Islet precursor cell (in vitro differentiated cells): ENCODE data around the gene RRP7A.
"Not testable (repeated sequence)": the region's sequence is repeated elsewhere in the genome, so short reads cannot be mapped to it uniquely, and the experiment has no call there.

Experiments used
- DNase-seq: peaks from one replicate; pipeline ENCODE4 v3.0.0-alpha.2; 2018

The RRP7A gene

DNA sequence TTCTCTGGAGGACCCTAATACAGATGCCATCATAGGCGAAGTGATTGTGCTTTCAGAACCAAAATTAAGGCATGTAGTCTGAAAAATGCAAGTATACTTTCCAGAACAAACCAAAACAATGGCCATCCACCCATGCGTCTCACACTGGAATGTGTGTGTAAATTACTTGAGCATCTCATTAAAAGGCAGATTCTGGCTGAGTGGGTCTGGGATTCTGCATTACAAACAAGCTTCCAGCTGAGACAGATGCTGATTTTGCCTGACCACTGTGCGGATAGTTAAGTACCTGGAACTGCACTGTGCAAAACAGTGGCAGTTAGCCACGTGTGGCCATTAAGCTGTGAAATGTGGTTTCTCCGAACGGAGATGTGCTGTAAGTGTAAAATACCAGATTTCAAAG, 26.2 kb downstream of the RRP7A start:
- no peak for DNase-seq

DNA sequence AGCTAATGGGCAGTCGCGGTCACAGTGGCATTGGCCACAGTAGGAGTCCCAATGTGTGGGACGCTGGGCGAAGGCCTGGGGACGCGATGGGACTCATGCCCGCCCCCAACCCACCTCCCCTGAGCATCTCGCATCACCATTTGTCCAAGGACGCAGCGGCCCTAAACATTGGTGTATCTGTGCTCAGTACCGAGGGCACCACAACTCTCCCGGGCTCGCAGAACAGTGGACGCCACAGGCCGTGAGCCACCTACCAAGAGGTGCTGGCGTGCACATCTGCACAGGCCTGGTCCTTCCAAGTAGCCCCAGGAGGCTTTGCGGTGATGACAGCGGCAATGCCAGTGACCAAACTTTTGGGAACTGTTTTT, 27.3 kb downstream of the RRP7A start:
- DNase-seq = no peak

DNA sequence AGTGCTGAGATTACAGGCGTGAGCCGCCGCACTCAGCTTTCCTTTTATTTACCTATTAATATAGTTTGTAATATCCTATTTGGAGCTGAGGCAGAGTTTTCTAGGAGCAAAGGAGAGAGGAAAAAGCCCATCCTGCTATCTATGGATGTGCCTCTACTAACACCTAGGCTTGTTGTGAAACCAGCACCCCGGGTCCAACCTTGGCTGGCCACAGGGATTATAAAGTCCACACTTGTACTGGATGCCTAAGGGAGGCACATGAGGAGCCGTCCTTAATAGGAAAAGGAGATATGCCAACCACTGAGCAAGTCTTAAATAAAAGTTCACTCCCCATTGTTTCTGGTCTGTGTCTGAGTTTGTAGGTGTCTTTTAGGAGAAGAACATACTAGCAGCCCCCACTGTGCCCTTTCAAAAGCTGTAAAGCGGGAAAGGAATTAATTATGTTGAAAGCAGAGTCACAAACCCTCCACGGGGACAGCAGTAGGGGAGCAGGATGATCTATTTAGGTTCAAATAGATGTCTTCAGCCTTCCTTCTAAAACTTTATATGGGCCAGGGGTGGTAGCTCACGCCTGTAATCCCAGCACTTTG, 29.3 kb downstream of the RRP7A start:
- no peak for DNase-seq

DNA sequence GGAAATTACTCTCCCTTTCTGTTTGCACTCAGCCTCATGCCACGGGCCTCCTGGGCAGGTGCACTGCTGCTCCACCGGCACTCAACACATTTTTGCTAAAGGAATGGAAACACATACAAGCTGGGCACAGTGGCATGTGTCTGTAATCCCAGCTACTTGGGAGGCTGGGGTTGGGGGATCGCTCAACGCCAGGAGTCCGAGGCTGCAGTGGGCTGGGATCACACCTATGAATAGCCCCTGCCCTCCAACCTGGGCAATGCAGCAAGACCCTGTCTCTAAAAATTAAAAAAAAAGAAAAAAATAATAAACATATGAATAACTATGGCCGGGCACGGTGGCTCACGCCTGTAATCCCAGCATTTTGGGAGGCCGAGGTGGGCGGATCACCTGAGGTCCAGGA, 30.6 kb downstream of the RRP7A start:
- no peak for DNase-seq

DNA sequence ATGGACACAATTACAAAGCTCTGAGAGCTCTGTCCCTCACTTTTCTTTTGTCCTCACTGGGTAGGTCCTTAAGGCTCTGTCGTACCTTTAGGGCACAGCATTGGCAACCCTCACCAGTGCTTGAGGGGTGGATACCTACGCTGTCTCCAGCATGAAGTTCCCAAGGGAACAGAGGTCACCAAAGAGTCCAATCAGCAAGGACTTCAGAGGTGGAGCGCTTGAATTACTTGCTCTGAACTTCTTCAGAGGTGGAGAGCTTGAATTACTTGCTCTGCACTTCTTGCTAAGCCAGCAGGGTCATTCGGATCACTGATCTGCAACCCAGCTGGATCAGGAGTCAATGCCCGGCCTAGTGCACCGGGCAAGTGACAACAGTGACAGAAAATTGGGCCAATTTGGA, 35.1 kb downstream of the RRP7A start:
- no peak for DNase-seq

DNA sequence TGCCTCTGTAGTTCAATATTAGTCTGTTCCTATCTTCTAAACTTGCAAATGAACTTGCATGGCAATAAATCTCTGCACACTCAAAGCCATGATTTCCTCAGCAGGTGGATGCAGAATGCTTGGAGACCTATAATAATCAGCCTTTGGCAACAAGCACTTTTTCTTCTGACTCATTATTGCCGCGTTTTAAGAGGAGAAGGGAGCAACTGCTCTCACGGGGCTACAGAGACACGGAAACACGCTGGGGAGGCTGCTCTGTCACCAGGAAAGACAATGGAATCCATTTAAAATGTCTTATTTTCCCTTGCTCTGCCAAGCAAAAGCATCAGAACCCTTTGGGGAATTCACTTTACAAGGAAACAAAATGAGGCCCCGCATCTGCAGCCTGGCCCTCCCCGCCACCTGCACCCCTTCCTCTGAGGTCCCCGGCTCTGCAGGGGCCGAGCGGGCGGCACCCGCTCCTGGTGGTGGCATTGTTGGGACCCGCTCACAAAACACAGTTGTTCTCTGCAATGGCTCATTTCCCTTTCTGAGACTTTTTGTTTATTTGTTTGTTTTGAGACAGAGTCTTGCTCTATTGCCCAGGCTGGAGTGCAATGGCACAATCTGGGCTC, 35.9 kb downstream of the RRP7A start:
- DNase-seq = not testable (repeated sequence)

DNA sequence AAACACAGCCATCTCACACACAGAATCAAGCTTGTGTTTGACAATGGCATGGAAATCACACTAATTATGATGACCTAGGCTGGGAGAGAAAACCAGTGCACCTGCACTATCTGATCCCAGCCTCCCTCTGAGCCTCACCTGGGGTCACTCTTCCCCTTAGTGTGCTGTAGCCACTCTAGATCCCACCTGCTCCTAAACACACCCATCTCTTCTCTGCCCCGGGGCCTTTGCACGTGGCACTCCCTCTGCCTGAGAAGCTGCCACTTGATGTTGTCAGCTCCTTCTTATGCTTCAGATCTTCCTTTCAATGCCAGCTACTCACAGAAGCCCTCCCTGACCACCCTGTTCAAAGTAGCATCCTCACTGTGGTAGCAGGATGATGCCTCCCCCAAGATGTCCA, 44.5 kb downstream of the RRP7A start:
- no peak for DNase-seq

DNA sequence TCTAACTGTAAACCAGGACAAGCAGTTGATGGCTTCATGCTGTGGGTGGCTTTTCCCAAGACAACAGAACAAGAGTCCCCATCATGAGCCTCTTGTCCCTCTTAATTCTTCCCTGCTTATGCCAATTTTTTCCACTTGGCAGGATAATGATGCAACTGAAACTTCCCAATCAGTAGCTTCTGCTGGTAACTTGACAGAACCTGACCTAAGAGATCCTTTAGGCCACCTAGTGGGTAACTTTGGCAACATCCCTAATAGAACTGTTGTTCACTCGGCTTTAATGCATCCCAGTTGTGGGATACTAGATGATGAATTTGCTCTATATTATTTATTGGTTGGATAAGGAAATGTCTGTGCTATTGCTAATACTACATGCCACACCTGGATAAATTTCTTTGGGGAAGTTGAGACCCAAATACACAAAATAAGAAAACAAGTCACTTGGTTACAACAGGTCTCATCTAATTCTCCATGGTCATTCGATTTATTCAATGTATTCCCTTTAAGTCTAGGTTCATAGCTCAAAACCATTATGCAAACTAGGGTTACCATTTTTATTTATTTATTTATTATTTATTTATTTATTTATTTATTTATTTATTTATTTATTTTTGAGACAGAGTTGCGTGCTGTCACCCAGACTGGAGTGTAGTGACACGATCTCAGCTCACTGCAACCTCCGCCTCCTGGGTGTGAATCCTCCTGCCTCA, 46.0 kb downstream of the RRP7A start:
- no peak for DNase-seq

DNA sequence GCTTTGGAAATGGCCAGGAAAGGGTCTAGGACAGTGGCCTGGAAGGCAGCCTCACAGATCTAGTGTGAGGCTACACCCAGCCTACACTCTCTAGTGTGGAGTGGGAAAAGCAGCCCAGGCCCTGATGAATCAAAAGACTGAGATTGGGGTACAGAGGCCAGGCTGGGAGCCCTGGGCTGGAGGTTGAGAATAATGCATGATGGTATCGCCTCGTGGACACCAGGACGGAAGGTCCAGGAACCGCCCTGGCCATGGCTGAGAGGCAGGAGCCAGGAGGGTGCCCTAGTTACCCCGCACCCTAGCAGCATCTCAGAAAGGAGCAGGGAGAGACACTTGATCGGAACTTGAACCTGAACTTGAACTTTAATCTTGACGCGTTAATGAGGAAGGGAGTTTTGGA, 46.9 kb downstream of the RRP7A start:
- no peak for DNase-seq

DNA sequence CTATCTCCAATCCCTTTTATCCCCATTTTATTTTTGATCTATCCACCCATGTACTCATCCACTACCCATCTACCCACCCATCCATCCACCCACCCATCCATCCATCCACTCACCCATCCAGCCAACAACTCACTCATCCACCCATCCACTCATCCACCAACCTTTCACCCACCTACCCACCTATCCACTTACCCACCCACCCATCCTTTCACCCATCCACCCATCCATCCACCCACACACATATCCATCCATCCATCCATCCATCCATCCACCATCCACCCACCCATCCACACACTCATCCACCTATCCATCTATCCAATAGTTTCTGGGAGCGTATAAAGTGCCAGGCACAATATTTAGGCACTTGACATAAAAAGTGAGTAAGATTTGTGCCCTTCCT, 48.2 kb downstream of the RRP7A start:
- DNase-seq = no peak

DNA sequence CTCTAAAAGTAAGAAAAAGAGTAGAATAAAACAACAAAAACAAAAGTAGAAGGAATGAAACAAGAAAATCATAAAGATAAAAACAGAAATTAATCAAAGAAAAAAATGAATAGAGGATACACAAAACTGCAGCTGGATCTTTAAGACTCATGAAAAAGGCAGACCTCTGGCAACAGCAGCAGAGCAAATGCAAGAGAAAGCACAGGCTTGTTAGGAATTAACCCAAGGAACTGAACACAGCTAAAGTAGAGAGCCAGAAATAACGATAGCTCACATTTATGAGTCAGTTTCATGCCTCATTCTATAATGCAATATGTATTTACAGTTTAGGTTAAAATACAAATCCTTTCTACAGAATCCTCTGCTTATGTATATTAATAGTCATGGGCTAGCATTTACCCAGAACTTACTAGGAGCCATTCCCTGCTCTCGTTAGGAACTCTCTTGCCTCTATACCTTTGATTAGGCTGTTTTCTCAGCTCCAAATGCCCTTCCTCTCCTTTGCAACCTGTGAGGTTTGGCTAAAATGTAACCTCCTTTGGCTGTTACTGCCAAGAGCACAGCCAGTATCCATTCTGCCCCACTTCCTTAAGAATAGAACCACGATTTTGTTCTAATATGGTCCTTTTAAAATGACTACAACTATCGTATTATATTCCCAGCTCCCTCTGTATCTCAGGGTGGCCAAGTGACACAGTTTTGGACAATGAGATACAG, 49.1 kb downstream of the RRP7A start:
- no peak for DNase-seq

DNA sequence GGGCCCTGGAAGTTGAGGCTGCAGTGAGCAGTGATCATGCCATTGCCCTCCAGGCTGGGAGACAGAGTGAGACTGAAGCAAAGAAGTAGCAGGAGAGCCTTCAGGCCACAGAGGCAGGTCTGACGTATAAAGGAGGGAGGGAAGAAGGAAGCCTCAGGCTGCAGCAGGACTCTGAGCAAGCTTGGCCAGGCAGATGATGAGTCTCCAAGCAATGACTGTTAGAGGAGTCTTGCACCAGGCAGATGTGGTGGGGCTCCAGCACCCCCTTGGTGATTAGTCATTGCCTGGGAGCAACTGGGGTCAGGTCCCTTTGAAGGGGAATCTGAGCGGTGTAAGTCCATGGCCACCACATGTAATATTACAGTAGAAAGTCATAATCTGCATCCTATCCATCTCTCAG, 50.8 kb downstream of the RRP7A start:
- DNase-seq = no peak

DNA sequence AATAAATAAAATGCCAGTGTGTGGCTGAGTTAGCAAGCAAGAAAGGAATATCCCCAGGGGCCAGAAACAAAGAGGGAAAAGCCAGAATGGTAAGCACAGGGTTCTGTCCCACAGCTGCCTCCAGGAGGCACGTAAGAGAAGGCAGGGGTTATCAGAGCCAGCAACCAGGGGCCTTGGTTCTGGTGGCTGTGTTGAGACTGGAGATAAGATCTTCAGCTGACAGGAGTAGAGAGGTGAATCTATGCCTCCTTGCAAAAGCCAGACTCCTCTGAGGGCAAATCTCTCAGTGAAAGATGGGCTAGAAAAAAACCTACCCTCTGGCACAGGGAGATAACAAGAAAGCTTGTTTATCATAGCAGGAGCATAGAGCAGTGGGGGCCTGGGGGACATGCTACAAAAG, 57.6 kb downstream of the RRP7A start:
- peak; percentile 84 for DNase-seq

DNA sequence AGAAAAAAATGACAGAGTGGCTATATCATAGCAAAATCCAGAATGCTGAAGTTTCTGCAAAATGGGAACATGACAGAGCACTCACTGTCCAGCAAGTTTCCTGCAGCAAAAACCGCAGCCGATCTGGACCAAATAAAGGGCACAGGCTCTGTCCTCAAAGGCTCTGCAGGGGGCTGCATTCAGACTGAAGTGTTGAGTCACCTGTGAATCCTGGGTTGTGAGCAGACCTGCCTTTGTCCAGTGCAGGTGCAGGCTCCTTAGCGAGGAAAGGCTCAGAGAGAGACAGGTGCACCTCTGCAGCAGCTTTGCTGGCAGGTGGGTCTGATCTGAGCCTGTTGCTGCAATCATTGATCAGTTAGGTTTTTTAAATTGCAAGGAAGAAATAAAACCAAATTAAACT, 58.1 kb downstream of the RRP7A start:
- peak; percentile 74 for DNase-seq
